ENCODE results near the gene AFF3. TPM values are rescaled to one million over a fixed set of nuclear protein-coding genes. Genes with fewer than 3 reads are reported as not detected.

The AFF3 gene
- total RNA-seq, 1 experiment from 2014 or later = not detected

- no TSS peak for BruUV-seq (replicated peaks)
- intact Hi-C loops (cut with micrococcal nuclease; ENCODE audit: unreplicated experiment) = no loop called here
- no peaks in the 10 kb centered on the region for H3K36me3 ChIP-seq (ENCODE audit: low read depth)
- ChIA-PET CTCF (interaction anchor here (0.6 kb wide), 1 partner anchor 133 kb away, joined by 3 read pairs; no protein-coding TSS in a partner anchor), POLR2A (ENCODE audit: unreplicated experiment) (no interaction called here)
- peaks cover 95% of the 10 kb centered on the region for H3K27me3 ChIP-seq (ENCODE audit: insufficient read depth, low read depth)
- H3K27ac ChIP-seq = no peak overlapping the region
- no peak overlapping the region for H2AFZ ChIP-seq
- no peak overlapping the region for H3K4me3 ChIP-seq
- H3K4me2 ChIP-seq = no peak overlapping the region
- no peaks in the 10 kb centered on the region for H3K4me1 ChIP-seq (replicated peaks; ENCODE audit: insufficient read depth)
- H3F3A ChIP-seq (ENCODE audit: insufficient read depth, low read depth) = no peaks in the 10 kb centered on the region
- H3K9me3 ChIP-seq (ENCODE audit: insufficient read depth, low read depth) = no peaks in the 10 kb centered on the region
- no peaks in the 10 kb centered on the region for H4K20me1 ChIP-seq (ENCODE audit: insufficient read depth)
- DNase-seq = no peak
- TF ChIP-seq, protein P1, sequence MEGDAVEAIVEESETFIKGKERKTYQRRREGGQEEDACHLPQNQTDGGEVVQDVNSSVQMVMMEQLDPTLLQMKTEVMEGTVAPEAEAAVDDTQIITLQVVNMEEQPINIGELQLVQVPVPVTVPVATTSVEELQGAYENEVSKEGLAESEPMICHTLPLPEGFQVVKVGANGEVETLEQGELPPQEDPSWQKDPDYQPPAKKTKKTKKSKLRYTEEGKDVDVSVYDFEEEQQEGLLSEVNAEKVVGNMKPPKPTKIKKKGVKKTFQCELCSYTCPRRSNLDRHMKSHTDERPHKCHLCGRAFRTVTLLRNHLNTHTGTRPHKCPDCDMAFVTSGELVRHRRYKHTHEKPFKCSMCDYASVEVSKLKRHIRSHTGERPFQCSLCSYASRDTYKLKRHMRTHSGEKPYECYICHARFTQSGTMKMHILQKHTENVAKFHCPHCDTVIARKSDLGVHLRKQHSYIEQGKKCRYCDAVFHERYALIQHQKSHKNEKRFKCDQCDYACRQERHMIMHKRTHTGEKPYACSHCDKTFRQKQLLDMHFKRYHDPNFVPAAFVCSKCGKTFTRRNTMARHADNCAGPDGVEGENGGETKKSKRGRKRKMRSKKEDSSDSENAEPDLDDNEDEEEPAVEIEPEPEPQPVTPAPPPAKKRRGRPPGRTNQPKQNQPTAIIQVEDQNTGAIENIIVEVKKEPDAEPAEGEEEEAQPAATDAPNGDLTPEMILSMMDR (conservative IDR thresholded peaks at IDR 0.05) = no peak
- no peak for TF ChIP-seq EZH2 (IDR thresholded peaks at IDR 0.05; ENCODE audit: low read depth)
- no peaks in the 10 kb centered on the region for H3K9me2 ChIP-seq (ENCODE audit: insufficient read depth)
- H3K79me2 ChIP-seq (ENCODE audit: low read depth) = no peaks in the 10 kb centered on the region
These were observed 543.9 kb downstream of the AFF3 start for GRCh38 chr2:99598441-99598840.

DNA sequence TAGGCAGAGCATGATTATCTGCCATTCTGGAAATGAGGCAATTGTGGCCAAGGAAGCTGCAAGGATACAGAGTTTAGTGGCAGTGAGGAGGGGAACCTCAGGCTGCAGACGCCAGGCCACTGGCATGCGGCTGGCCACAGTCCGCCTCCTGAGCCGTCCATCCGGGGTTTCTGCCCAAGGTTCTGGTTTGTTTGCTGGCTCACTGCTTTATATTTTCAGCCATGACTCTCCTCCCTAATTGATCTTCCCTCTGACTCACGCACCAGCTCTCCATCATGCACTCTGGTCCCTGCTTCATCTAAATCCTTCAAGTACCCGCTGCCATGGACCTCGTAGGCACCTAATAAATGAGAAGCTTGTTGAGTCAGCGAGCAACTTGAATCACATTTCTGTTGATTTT is 544.8 kb downstream of the AFF3 start:
- H3K4me3 ChIP-seq = no peak overlapping the region
- no peak overlapping the region for H3K27ac ChIP-seq
- TF ChIP-seq EZH2 (IDR thresholded peaks at IDR 0.05; ENCODE audit: low read depth) = no peak
- TF ChIP-seq, protein P1 (conservative IDR thresholded peaks at IDR 0.05) = no peak
- no TSS peak for BruUV-seq (replicated peaks)
- H4K20me1 ChIP-seq (ENCODE audit: insufficient read depth) = no peaks in the 10 kb centered on the region
- H3K4me1 ChIP-seq (replicated peaks; ENCODE audit: insufficient read depth) = no peaks in the 10 kb centered on the region
- no peaks in the 10 kb centered on the region for H3K79me2 ChIP-seq (ENCODE audit: low read depth)
- no peaks in the 10 kb centered on the region for H3K36me3 ChIP-seq (ENCODE audit: low read depth)
- intact Hi-C loops (cut with micrococcal nuclease; ENCODE audit: unreplicated experiment) = no loop called here
- no peak overlapping the region for H3K4me2 ChIP-seq
- peaks cover 95% of the 10 kb centered on the region for H3K27me3 ChIP-seq (ENCODE audit: insufficient read depth, low read depth)
- H3K9me3 ChIP-seq (ENCODE audit: insufficient read depth, low read depth) = no peaks in the 10 kb centered on the region
- DNase-seq = no peak
- ChIA-PET CTCF (no interaction called here), POLR2A (ENCODE audit: unreplicated experiment) (no interaction called here)
- no peak overlapping the region for H2AFZ ChIP-seq
- H3F3A ChIP-seq (ENCODE audit: insufficient read depth, low read depth) = no peaks in the 10 kb centered on the region
- no peaks in the 10 kb centered on the region for H3K9me2 ChIP-seq (ENCODE audit: insufficient read depth)

GRCh38 chr2:99595373-99595772 is 547.0 kb downstream of the AFF3 start:
- intact Hi-C loops (cut with micrococcal nuclease; ENCODE audit: unreplicated experiment) = no loop called here

More at GRCh38 chr2:99595373-99595772, 547.0 kb downstream of the AFF3 start:
- no peak overlapping the region for H2AFZ ChIP-seq
- POLR2A ChIA-PET (ENCODE audit: unreplicated experiment) = interaction anchor here (0.7 kb wide), 1 partner anchor 970 kb away, joined by 5 read pairs; no protein-coding TSS in a partner anchor
- no peaks in the 10 kb centered on the region for H3K4me1 ChIP-seq (replicated peaks; ENCODE audit: insufficient read depth)
- H3F3A ChIP-seq (ENCODE audit: insufficient read depth, low read depth) = no peaks in the 10 kb centered on the region
- no peak overlapping the region for H3K4me2 ChIP-seq
- H3K27ac ChIP-seq = no peak overlapping the region
- no peaks in the 10 kb centered on the region for H3K9me3 ChIP-seq (ENCODE audit: insufficient read depth, low read depth)
- H3K36me3 ChIP-seq (ENCODE audit: low read depth) = no peaks in the 10 kb centered on the region
- H3K9me2 ChIP-seq (ENCODE audit: insufficient read depth) = no peaks in the 10 kb centered on the region
- no TSS peak for BruUV-seq (replicated peaks)
- H3K27me3 ChIP-seq (ENCODE audit: insufficient read depth, low read depth) = peaks cover 94% of the 10 kb centered on the region
- H4K20me1 ChIP-seq (ENCODE audit: insufficient read depth) = no peaks in the 10 kb centered on the region
- H3K79me2 ChIP-seq (ENCODE audit: low read depth) = no peaks in the 10 kb centered on the region
- no peak for DNase-seq
- CTCF ChIA-PET = no interaction called here
- TF ChIP-seq, protein P1 (conservative IDR thresholded peaks at IDR 0.05) = no peak
- no peak for TF ChIP-seq EZH2 (IDR thresholded peaks at IDR 0.05; ENCODE audit: low read depth)
- H3K4me3 ChIP-seq = no peak overlapping the region

All from PC-9 (cell line).